HG03108 (cell line): ENCODE data around the gene ZNF554.
A peak's percentile ranks its signal among the peaks of the same experiment; 100 is the strongest.

Source experiments
- ATAC-seq: cut with Tn5 transposase; IDR thresholded peaks from one replicate; pipeline ENCODE4 v1.9.1; 2021; ENCODE audit warnings: moderate library complexity; ENCODE audit not compliant: unreplicated experiment

Gene ZNF554

DNA sequence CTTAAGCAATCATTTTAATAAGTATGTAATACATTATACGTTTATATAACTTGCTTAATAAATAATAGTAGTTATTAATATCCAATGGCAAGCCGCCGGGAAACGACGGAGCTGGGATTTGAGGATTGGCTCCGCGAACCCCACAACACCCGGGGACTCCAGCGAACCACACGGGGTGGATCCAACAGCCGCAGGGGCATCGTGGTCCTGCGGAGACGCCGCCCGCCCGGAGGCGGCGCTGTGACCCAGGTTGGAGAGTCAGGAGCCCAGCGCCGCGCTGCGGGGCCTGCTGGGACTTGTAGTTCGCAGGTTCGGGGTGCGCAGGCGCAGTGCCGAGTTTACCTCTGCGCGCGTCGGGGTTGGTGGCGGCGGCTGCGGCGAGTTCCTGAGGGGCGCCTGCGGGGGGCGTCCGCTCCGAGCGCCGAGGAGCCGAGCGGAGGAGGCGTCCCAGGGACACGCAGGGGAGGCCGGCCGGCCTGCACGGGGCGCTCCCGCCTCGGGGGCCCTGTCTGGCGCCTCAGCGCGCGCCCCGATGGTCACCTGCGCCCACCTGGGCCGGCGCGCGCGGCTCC lies at the start of gene ZNF554:
Gene ZNF554, plus strand, starts transcription at position 329 of the 572 bp plus-strand sequence. Its CDS starts 204 bp downstream, at position 533.
- peak; percentile 77 for ATAC-seq

GRCh38 chr19:2770055-2771013 lies 49.3 kb upstream of the ZNF554 start:
- no peak for ATAC-seq

GRCh38 chr19:2771786-2772674 lies 47.6 kb upstream of the ZNF554 start:
- no peak for ATAC-seq

DNA sequence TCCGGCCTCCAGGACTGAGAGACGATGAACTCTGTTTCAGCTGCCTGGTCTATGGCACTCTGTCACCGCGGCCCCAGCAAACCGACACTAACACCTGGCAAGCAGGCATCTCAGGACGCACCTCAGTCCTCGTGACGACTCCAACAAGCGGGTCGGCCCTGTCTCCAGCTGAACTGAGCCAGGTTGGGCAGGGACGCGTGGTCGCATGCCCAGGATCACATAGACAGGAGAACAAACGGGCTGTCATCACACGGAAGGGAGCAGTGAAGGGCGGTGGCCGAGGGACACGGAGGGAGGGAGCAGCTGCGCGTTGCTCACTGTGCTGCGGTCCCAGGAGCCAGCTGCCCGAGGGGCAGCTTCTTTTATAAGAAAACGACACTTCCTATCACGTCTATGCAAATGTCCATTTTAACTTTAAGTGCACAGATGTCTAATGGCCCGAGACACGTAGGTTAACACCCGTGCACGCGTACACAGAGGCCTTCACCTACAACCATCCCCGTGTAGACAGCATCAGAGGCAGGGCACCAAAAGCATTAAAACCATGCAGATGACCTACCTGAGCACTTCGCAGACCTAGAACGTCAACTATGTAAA lies 45.5 kb upstream of the ZNF554 start:
- no peak for ATAC-seq

DNA sequence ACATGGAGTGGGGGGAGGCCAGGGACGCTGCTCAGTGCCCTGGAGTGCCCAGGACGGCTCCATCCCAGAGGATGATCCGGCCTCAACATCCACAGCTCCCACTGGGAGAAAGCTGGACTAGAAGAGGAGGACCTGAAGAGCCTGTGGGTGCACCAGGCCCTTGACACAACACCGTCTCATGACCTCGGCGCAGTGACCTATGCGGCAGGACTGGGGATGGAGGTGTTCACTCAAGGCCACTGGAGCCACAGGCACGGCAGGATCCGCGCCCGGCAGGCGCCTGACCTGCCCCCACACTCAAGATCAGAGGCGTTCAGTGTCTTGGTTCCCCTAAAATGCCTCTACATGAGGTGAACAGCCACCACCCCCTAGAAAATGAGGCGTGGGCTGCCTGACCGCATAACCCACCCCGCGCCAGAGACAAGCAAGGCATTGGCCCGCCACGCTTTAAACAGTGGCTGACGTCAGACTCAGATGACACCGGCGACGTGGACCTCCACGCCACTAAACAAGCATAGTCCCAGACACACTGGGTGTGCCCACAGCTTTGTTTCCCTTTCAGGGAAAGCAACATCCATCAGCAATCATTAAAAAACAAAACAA lies 44.6 kb upstream of the ZNF554 start:
- ATAC-seq = no peak

DNA sequence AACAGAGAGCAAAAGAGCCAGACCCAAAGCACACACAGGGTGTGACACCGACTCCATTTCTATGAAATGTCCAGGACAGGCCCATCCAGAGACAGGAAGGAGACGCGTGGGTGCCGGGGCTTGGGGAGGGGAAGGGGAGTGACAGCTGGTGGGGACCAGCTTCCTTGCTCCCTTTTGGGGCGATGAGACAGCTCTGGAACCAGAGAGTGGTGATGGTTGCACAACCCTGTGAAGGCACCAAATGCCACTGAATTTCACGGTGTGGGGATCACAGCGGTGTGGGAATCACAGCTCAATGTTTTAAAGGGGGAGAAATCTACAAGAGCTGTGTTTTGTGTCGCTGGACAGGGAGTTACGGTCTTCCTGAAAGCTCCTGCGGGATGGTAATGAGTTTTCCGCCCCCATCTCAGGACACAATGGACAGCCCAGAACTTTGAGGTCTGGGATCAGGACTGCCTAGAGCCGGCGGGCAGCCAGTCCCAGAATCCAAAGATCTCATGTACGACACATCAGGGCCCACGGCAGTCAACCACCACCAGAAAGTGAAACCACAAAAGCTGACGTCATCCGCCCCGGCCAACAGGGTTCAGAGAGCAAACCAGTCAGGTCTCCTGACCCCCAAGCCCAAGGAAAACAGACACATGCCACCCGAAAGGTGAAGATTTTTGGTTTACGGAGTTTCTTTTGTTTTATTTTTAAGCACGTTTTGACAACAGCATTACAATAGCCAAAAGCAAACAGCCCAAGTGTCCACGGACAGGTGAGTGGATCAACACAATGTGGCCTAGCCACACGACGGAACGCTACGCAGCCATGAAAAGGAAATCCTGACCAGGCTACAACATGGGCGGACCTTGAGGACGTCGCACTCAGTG lies 43.9 kb upstream of the ZNF554 start:
- ATAC-seq = no peak

DNA sequence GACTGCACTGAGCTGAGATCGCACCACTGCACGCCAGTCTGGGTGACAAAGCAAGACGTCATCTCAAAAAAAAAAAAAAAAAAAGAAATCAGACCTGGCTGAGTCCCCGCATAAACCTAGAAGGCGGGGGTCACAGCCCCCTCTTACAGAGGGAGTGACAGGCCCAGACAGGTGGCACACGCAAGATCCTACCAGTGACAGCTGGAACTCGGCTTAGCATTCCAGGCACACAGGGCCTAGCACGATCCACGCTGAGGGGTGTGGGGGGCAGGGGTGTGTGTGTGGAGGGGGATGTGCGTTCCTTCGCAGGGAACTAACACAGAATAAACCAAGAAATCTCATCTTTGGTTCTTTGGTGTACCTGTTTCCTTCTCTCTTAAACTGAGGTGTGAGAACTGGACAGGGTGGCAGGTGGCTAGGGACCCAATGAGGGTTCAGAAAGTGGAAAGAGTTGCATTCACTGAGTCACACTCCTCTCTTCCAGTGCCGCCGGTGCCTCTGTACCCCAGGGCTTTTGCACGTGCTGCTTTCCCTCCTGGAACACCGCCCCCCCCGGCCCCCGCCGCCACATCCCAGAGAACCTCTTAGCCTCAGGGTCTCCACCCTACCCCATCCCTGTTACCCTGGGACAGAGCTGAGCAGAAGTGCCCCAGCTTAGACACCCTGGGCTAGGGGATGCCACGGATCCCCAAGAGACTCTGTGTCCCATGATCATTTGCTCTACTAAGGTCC lies 41.5 kb upstream of the ZNF554 start:
- no peak for ATAC-seq

- ATAC-seq = no peak
Measured at GRCh38 chr19:2779121-2779740, 40.4 kb upstream of the ZNF554 start.

DNA sequence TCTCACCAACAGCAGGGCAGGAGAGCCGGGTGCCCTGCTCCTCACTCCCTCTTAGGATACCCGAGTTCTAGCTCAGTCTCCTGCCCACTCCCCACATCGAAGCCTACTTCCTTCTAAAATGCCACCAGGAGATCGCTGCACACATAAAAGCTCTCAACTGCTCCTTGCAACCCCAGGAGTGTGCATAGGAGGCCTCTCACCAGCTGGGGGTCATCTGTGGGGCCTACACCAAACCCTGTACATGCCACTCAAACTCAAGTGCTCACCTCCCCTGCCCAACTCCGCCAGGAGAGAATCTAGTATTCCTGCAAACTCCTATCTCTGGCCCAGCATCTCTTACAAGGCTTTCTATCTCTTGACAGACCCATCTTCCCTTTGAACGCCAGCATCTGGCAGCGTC lies 39.4 kb upstream of the ZNF554 start:
- no peak for ATAC-seq

GRCh38 chr19:2782329-2782935 lies 37.2 kb upstream of the ZNF554 start:
- no peak for ATAC-seq

DNA sequence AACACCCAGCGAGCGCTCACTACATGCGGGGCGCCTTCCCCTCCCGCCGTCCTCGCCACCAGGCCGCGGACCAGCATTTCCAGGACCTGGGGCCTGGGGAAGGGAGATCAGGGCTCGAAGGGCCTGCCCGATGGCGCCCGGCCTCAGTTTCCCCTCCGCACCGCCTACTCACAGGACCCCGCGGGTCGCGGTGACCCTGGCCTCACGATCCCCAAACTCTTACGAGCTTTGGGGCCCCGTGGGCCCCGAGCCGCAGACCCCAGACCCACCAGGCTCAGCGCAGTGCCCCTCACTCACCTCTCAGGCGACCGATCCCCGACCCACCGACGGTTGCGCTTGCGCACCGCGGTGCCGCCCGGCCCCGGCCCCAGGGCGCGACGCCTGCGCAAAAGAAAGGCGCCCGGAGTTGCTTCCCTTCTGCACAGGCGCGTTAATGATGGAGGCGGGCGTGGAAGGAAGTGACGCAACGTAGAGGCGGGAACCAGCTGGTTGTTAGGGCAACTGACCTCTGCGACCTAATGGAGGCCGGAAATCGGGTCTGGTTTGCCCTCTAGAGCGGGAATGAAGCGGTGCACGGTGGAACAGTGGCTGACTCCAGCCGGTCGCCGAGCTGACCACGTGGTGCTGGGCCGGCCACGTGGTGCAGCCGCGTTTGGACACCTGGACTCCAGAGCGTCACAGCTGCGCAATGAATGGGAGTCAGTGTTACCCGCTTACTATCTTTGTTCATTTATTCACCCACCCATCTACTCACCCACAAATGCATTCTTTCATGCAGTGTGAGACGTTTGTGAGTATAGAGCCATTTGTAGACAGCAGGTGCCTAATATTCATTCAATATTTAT lies 36.5 kb upstream of the ZNF554 start, which contains the start of gene SGTA:
Gene SGTA, minus strand, starts transcription at position 338 of the 845 bp plus-strand sequence. CDS start 14,205 bp downstream, outside the sequence.
- peak; percentile 69 for ATAC-seq

GRCh38 chr19:2783781-2784145 lies 35.9 kb upstream of the ZNF554 start:
- no peak for ATAC-seq

DNA sequence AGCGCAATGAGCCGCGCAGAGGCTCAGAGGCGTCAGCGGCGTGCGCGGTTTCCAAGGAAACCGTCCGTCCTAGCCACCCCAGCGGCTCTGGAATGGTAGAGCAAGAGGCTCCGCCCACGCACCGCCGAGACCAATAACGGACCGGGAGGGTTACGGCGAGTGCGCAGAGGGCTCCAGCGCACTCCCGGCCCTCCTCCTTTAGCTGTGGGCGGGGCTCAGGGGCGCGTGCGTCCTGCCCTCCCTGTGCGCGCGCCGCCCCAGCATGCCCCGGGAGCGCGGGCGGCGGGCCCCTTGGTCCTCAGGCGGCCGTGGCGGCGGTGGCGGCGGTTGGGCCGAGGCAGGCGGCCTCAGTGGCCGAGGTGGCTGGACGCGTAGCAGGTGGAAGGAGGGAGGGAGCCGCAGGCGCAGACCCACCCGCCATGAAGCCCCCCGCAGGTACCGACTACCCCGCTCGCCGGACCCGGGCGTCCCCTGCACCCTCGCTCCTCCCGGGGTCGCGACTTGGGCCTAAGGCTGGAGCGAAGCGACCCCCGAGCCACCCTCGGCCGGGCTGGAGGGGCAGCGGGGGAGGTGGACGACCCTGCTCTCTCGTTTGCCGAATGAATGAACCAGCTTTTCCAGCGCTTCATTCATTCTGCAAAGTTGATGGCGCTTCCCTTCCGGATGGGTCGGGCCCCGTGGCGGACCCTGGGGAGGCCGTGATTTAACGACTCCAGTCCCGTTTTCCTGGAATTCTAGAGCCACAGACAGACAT lies 34.2 kb upstream of the ZNF554 start, which contains the start of gene THOP1:
Gene THOP1, plus strand, starts transcription at position 260 of the 754 bp plus-strand sequence. Its CDS starts 160 bp downstream, at position 420.
- ATAC-seq = peak; percentile 62

GRCh38 chr19:2787115-2787514 lies 32.6 kb upstream of the ZNF554 start:
- ATAC-seq = no peak

DNA sequence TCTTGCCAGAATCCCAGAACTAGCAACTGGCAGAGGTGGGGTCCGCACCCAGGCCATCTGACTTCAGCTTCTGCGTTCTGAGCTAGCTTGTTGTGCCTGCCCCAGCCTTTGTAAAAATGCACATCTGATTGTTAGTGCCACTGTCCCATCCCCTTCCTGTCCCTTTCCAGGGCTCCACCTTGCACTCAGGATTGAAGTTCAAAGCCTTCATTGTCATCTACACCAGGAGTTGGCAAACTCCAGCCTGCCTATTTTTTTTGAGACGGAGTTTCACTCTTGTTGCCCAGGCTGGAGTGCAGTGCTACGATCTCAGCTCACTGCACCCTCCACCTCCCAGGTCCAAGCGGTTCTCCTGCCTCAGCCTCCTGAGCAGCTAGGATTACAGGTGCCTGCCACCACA lies 31.4 kb upstream of the ZNF554 start:
- ATAC-seq = no peak

DNA sequence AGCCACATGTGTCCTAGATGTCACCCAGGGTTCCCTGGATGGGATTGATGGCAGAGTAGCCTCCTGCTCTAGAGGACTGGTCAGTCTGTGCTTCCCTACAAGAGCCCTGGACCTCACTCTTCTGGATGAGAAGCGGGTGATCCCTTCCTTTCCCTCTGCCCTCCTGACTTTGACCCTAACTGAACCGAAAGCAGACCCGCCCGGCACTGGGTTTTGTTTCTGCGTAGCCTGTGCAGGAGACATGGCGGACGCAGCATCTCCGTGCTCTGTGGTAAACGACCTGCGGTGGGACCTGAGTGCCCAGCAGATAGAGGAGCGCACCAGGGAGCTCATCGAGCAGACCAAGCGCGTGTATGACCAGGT lies 29.5 kb upstream of the ZNF554 start:
- no peak for ATAC-seq
